GM10248 (cell line): ENCODE measurements around the gene SIRPB1.

Experiments
- CTCF ChIA-PET: fragments of 300-600 bp; sonication (Branson Sonifier 250); formaldehyde crosslinking; extraction: SDS; loops from one replicate; lab custom pipeline; 2021; ENCODE audit warnings: antibody characterized with exemption; lab: Yijun Ruan, JAX
- POLR2A ChIA-PET: fragments of 350-650 bp; sonication (Branson Sonifier 250); formaldehyde crosslinking; extraction: SDS; loops from one replicate; lab custom pipeline; 2020; ENCODE audit warnings: antibody characterized with exemption; lab: Yijun Ruan, JAX
- DNase-seq: peaks from one replicate; pipeline ENCODE4 v3.0.0; 2012; ENCODE audit errors: extremely low spot score
- TF ChIP-seq, protein P1 (sequence below): IDR thresholded peaks from 2 replicates; pipeline ENCODE4 v1.5.1; 2012; ENCODE audit warnings: mild to moderate bottlenecking, low read depth; ENCODE audit errors: extremely low read depth, missing control alignments, control extremely low read depth

SIRPB1 gene

DNA sequence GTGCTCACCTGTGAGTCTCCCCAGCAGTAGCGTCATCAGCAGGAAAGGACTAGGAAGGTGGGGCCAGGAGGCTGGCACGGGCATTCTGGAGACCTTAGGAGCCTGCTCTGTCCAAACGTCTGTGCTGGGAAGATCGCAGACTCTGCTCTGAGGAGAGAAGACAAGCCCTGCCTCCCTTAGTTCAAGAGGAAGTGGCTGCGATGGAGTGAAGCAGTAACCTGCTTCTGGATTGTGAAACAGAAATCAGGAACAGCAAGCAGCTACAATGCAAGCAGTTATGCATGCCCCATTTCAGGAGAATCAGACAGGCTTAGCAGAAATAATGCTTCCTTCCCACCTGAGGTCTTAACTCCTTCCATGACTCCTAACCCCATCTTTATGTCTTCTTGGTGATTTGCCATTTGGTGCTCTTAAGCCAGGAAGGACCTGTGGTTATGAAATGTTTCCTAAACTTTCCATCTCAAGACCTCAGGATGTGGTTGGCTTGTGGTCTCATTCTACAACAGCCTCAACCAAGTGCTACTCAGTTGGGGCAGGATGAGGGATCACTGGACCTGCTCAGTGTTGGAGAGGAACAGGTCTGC is at the start of gene SIRPB1:
Gene SIRPB1, minus strand, starts transcription at position 149 of the 584 bp plus-strand sequence. Its CDS starts 65 bp downstream, at position 84.
- TF ChIP-seq, protein P1, sequence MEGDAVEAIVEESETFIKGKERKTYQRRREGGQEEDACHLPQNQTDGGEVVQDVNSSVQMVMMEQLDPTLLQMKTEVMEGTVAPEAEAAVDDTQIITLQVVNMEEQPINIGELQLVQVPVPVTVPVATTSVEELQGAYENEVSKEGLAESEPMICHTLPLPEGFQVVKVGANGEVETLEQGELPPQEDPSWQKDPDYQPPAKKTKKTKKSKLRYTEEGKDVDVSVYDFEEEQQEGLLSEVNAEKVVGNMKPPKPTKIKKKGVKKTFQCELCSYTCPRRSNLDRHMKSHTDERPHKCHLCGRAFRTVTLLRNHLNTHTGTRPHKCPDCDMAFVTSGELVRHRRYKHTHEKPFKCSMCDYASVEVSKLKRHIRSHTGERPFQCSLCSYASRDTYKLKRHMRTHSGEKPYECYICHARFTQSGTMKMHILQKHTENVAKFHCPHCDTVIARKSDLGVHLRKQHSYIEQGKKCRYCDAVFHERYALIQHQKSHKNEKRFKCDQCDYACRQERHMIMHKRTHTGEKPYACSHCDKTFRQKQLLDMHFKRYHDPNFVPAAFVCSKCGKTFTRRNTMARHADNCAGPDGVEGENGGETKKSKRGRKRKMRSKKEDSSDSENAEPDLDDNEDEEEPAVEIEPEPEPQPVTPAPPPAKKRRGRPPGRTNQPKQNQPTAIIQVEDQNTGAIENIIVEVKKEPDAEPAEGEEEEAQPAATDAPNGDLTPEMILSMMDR = no peak
- peak; percentile 4 for DNase-seq
- ChIA-PET CTCF (interaction anchor here (1.0 to 2.6 kb wide), 2 partner anchors 11 to 157 kb away, joined by 3 to 7 read pairs; no protein-coding TSS in a partner anchor), POLR2A (no interaction called here)

DNA sequence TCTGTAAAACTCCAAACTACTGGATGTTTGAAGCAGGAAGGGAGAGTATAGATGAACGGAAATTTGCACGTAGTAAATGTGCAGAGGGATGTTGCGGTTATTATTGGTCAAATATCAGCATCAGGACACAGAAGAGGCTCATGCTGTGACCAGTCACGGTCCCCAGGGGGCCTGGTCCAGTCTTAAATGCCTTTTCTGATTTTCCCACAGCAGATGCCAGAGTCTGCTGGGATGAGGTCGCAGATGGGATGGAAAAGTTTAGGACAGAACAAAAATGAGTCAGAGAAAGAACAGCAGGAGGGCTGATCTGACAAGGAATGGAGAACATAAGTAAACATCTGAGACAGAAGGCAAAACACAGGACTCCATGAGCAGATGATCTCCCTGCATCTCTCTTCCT is 49.5 kb upstream of the SIRPB1 start:
- DNase-seq = no peak
- ChIA-PET POLR2A (no interaction called here), CTCF (interaction anchor here (1.3 to 1.5 kb wide), 3 partner anchors 9 to 108 kb away, joined by 3 to 5 read pairs (median 3); no protein-coding TSS in a partner anchor)
- TF ChIP-seq, protein P1 = no peak

DNA sequence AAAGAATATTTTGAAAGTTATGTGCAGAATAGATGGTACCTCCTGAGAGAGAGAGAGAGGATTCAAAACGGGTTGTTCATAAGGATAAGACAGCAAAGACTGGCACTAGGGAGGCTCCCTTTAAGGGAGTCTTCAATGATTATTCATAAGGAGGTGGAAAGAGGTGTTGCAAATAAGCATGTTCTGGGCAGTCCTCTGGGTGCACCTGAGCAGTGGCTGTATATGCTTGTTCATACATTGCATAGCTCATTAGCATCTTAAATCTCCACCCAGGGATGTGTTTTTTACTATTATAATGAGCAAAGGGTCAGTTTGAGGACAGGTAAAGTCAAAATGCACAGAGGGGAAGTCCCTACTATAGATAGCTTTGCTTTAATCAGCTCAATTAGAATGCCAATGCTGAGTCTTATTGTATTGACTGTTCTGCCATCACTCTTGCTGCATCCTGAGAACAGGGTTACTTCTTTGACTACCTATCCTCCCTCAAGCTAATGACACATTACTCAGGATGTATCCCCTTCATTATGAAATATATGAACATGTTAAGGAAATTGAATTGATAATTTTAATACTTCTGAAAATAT is 47.8 kb upstream of the SIRPB1 start:
- no peak for DNase-seq
- POLR2A ChIA-PET = no interaction called here
- TF ChIP-seq, protein P1 = no peak
- CTCF ChIA-PET = interaction anchor here (1.0 to 1.1 kb wide), 2 partner anchors 9 to 49 kb away, joined by 3 to 5 read pairs; no protein-coding TSS in a partner anchor

DNA sequence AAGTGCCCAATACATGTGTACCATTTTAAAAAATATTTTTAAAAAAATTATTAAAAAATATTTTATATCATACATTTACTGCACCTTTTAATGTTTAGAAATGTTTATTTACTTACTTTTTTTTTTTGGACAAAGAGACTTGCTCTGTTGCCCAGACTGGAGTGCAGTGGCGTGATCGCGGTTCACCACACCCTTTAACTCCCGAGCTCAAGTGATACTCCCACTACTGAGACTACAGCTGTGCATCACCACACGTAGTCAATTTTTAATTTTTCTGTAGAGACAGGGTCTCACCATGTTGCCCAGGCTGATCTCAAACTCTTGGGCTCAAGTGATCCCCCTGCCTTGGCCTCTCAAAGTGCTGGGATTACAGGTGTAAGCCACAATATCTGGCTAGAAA is 47.0 kb upstream of the SIRPB1 start:
- ChIA-PET POLR2A (no interaction called here), CTCF (interaction anchor here (1.1 kb wide), 1 partner anchor 48 kb away, joined by 3 read pairs; no protein-coding TSS in a partner anchor)
- DNase-seq = no peak
- TF ChIP-seq, protein P1 = no peak

DNA sequence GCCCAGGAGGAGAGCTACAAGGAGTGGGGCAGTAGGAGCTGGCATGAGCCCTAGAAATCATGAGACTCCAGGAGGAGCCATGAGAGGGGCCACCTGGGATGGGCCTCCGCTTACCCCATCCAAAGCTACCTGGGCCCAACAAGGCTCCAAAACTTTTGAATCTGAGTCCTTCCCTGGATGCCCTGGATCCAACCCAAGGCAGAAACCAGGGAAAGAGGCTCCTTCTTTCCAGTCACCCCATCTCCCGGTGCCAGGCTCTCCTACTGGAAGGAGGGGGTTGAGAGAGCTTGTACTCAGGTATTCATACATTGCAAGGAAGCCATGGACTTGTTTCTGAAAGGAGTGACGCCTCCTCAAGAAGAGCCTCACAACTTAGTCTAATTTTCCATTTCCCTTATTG is 45.5 kb upstream of the SIRPB1 start:
- POLR2A ChIA-PET = no interaction called here
- CTCF ChIA-PET = interaction anchor here (1.2 to 2.1 kb wide), 6 partner anchors 11 to 131 kb away, joined by 3 to 7 read pairs (median 3); no protein-coding TSS in a partner anchor
- DNase-seq = no peak
- TF ChIP-seq, protein P1 = no peak

DNA sequence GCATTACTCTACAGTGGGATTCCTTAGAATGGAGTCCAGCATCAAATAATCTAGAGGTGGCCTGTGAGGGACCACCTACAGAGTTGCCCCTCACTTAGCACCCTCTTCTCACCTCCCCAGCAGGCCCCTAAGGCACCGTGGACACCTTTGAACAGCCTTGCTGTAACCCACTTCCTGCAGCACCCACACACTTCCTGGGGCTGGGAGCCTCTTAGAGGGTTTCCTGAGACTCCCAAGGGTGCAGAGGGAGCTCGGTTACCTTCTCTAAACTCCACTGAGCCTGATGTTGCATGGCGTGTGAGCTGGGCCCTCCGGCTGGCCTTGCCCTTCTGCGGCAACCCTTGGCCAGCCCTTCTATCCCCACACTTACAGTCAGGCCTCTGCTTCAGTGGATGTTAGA is 45.1 kb upstream of the SIRPB1 start:
- TF ChIP-seq, protein P1 = no peak
- DNase-seq = peak; percentile 38
- CTCF ChIA-PET = interaction anchor here (1.3 to 2.1 kb wide), 3 partner anchors 69 to 131 kb away, joined by 3 to 7 read pairs (median 5); no protein-coding TSS in a partner anchor
- POLR2A ChIA-PET = no interaction called here
